Ramos (cell line): ENCODE results near the gene SYAP1.
"Not testable (repeated sequence)": the region's sequence is repeated elsewhere in the genome, so short reads cannot be mapped to it uniquely, and the experiment has no call there.

Source experiments
- in situ Hi-C: fragments of 300-500 bp; cut with MboI; formaldehyde crosslinking; loops from one replicate; pipeline ENCODE4 v1.14.3; 2022; ENCODE audit warnings: low sequenced_read_pairs; ENCODE audit not compliant: unreplicated experiment

Gene SYAP1

GRCh38 chrX:16719334-16720084 lies at the start of gene SYAP1:
SYAP1 (plus strand) TSS chrX:16719612; CDS start chrX:16719725, 113 bp downstream.
- in situ Hi-C loops, result no loop called here

GRCh38 chrX:16671005-16671404 lies 48.4 kb upstream of the SYAP1 start:
- in situ Hi-C loops, result no loop called here

- in situ Hi-C loops, result no loop called here
Observed at GRCh38 chrX:16678689-16679088, 40.7 kb upstream of the SYAP1 start.

- in situ Hi-C loops, result no loop called here
Observed at GRCh38 chrX:16683007-16683664, 36.3 kb upstream of the SYAP1 start.

- in situ Hi-C loops, result no loop called here
Observed at GRCh38 chrX:16687514-16687913, 31.9 kb upstream of the SYAP1 start.

GRCh38 chrX:16695079-16695676 lies 24.2 kb upstream of the SYAP1 start:
- in situ Hi-C loops, result no loop called here

GRCh38 chrX:16696956-16697355 lies 22.5 kb upstream of the SYAP1 start:
- in situ Hi-C loops, result no loop called here

GRCh38 chrX:16699389-16699788 lies 20.0 kb upstream of the SYAP1 start:
- in situ Hi-C loops, result no loop called here

- in situ Hi-C loops, result no loop called here
Observed at GRCh38 chrX:16700734-16701133, 18.7 kb upstream of the SYAP1 start.

- in situ Hi-C loops, result no loop called here
Observed at GRCh38 chrX:16702700-16703599, 16.5 kb upstream of the SYAP1 start.

- in situ Hi-C loops, result no loop called here
Observed at GRCh38 chrX:16705370-16705769, 14.0 kb upstream of the SYAP1 start.

- in situ Hi-C loops, result no loop called here
Observed at GRCh38 chrX:16708016-16708415, 11.4 kb upstream of the SYAP1 start.

GRCh38 chrX:16711219-16711811 lies 8.1 kb upstream of the SYAP1 start:
- in situ Hi-C loops, result no loop called here

GRCh38 chrX:16711893-16712547 lies 7.4 kb upstream of the SYAP1 start:
- in situ Hi-C loops, result no loop called here

- in situ Hi-C loops, result no loop called here
Observed at GRCh38 chrX:16712548-16713155, 6.8 kb upstream of the SYAP1 start, which contains the start of gene CTPS2. CTPS2 (minus strand) TSS chrX:16712669; CDS start chrX:16702902, 9,767 bp downstream.

GRCh38 chrX:16714504-16714903 lies 4.9 kb upstream of the SYAP1 start:
- in situ Hi-C loops, result no loop called here

GRCh38 chrX:16715638-16716037 lies 3.8 kb upstream of the SYAP1 start:
- in situ Hi-C loops, result not testable (repeated sequence)

GRCh38 chrX:16716451-16716850 lies 3.0 kb upstream of the SYAP1 start:
- in situ Hi-C loops, result not testable (repeated sequence)

- in situ Hi-C loops, result no loop called here
Observed at GRCh38 chrX:16718824-16719333, 533 bp upstream of the SYAP1 start.
